ENCODE measurements around the gene MCRIP1.

DNA sequence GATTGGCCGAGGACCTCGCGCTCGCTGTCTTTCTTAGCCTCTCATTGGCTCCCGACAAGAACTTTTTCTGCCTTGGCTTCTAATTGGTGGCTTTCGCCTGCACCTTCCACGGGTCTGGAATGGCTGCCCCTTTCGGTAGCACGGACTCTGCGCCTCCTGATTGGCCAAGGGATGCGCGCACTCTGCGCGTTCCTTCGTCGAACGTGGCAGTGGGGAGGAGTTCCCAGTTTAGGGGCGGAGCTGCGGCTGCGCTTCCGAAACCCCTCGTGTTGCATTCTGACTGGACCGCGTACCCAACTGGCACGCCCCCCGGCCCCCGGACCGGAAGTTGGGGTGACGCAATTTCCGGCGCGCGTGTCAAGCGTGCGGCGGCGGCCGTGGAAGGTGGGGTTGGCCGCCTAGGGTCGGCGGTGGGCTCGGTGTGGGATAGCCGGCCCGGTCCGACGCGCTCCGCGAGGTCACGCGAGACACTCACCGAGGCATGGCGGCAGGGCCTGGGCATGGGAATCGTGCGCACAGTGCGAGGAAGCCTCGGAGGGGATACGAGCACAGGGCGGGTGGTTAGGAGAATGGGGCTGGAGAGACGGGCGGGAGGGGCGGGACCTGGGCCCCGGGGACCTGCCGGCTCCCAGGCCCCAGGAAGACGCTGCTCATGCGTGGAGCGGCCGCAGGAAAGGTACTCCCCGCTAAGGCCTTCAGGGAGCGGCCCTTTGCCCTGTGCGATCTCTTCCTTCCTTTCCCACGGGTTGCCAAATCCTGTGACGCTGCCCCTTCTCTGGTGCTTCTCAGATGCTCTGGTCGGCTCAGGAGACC lies 27.9 kb upstream of the MCRIP1 start:
- peak; percentile 96 for TF ChIP-seq POLR2A (IDR thresholded peaks at IDR 0.05)
- TF ChIP-seq, protein P1, sequence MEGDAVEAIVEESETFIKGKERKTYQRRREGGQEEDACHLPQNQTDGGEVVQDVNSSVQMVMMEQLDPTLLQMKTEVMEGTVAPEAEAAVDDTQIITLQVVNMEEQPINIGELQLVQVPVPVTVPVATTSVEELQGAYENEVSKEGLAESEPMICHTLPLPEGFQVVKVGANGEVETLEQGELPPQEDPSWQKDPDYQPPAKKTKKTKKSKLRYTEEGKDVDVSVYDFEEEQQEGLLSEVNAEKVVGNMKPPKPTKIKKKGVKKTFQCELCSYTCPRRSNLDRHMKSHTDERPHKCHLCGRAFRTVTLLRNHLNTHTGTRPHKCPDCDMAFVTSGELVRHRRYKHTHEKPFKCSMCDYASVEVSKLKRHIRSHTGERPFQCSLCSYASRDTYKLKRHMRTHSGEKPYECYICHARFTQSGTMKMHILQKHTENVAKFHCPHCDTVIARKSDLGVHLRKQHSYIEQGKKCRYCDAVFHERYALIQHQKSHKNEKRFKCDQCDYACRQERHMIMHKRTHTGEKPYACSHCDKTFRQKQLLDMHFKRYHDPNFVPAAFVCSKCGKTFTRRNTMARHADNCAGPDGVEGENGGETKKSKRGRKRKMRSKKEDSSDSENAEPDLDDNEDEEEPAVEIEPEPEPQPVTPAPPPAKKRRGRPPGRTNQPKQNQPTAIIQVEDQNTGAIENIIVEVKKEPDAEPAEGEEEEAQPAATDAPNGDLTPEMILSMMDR (IDR thresholded peaks at IDR 0.05) = peak in 2 of 4 experiments; percentile 22 to 54
